Measurements from ENCODE around the gene MRC2.
A peak's percentile ranks its signal among the peaks of the same experiment; 100 is the strongest.
"Not testable (repeated sequence)": the region's sequence is repeated elsewhere in the genome, so short reads cannot be mapped to it uniquely, and the experiment has no call there.

The MRC2 gene

GRCh38 chr17:62627219-62627903 lies at the start of gene MRC2:
Gene MRC2 (plus strand): TSS chr17:62627670. CDS start chr17:62627803, 133 bp downstream.
- no peaks in the 10 kb centered on the region for H3K9me3 Mint-ChIP-seq
- H3K4me1 Mint-ChIP-seq = peaks cover 10% of the 10 kb centered on the region
- no peak for DNase-seq (ENCODE audit: low spot score in 2 of 2)
- peak within 1 kb of the TSS; percentile 75 for H3K4me3 Mint-ChIP-seq
- H3K36me3 Mint-ChIP-seq (ENCODE audit: insufficient read depth) = peaks cover 6% of the 10 kb centered on the region
- H3K27me3 Mint-ChIP-seq = peaks cover 55% of the 10 kb centered on the region
- no peak within 1 kb of the TSS for H3K27ac Mint-ChIP-seq (ENCODE audit: low read depth)
- ATAC-seq (replicated peaks; ENCODE audit: extremely low read depth, poor library complexity, severe bottlenecking) = peak; percentile 24

DNA sequence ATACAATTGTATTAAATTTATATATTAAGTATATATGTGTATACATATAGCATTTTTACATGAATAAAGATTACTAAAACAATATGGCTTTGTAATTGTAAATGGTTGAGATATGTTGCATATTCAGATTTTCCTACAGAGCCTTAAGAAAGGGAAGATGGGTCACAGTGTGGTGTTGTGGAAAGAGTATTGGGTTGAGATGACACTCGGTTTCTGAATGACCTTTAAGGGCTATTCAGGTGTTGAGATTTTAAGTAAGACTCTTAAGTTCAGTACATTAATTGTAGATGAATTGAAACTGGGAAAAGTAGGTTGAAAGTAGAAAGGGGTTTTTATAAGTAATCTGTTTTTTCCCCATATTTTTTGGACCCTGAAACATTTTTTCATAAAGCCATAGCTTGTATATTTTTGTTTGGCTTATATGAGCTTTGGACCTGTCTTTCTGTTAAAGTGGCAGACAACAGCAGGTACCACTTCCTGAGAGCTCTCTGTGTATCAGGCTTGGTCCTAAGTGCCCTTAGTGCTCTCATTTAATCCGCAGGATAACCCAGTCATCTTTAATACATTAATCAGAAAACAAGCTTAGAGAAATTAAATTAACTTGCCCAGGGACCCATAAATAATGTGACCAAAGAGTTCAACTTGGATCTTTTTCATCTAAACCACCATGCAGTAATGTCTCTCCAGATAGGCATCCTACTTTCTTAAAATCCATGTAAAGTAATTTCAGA lies 48.5 kb upstream of the MRC2 start:
- H3K4me3 Mint-ChIP-seq = no peak overlapping the region
- H3K4me1 Mint-ChIP-seq = no peaks in the 10 kb centered on the region
- H3K9me3 Mint-ChIP-seq = no peaks in the 10 kb centered on the region
- ATAC-seq (replicated peaks; ENCODE audit: extremely low read depth, poor library complexity, severe bottlenecking) (no peak), DNase-seq (ENCODE audit: low spot score in 2 of 2) (no peak)
- peak overlapping the region; percentile 12 for H3K27ac Mint-ChIP-seq (ENCODE audit: low read depth)
- H3K27me3 Mint-ChIP-seq = no peaks in the 10 kb centered on the region
- H3K36me3 Mint-ChIP-seq (ENCODE audit: insufficient read depth) = peaks cover 45% of the 10 kb centered on the region

GRCh38 chr17:62580947-62581346 lies 46.5 kb upstream of the MRC2 start:
- no peak overlapping the region for H3K27ac Mint-ChIP-seq (ENCODE audit: low read depth)
- DNase-seq (ENCODE audit: low spot score in 2 of 2) (no peak), ATAC-seq (replicated peaks; ENCODE audit: extremely low read depth, poor library complexity, severe bottlenecking) (no peak)
- H3K4me3 Mint-ChIP-seq = no peak overlapping the region
- H3K27me3 Mint-ChIP-seq = no peaks in the 10 kb centered on the region
- H3K9me3 Mint-ChIP-seq = no peaks in the 10 kb centered on the region
- peaks cover 32% of the 10 kb centered on the region for H3K36me3 Mint-ChIP-seq (ENCODE audit: insufficient read depth)
- H3K4me1 Mint-ChIP-seq = no peaks in the 10 kb centered on the region

DNA sequence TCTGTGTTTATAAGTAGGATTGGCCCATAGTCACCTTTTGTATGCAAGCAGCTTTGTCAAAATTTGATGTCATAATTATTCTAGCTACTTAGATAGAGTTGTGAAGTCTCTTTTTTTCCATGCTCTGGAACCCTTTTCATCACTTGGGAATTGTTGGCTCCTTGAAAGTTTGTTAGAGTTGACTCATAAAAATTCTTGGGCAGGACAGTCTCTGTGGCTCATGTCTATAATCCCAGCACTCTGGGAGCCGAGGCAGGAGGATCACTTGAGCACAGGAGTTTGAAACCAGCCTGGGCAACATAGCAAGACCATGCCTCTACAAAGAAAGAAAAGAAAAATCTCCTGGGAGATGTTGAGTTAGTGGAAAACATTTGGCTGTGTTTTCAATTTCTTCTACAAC lies 45.7 kb upstream of the MRC2 start:
- Mint-ChIP-seq H3K4me3 (no peak overlapping the region), H3K27me3 (no peaks in the 10 kb centered on the region), H3K36me3 (ENCODE audit: insufficient read depth) (peaks cover 35% of the 10 kb centered on the region), H3K9me3 (no peaks in the 10 kb centered on the region), H3K4me1 (no peaks in the 10 kb centered on the region), H3K27ac (ENCODE audit: low read depth) (no peak overlapping the region)
- ATAC-seq (replicated peaks; ENCODE audit: extremely low read depth, poor library complexity, severe bottlenecking) = no peak
- DNase-seq (ENCODE audit: low spot score in 2 of 2) = no peak

DNA sequence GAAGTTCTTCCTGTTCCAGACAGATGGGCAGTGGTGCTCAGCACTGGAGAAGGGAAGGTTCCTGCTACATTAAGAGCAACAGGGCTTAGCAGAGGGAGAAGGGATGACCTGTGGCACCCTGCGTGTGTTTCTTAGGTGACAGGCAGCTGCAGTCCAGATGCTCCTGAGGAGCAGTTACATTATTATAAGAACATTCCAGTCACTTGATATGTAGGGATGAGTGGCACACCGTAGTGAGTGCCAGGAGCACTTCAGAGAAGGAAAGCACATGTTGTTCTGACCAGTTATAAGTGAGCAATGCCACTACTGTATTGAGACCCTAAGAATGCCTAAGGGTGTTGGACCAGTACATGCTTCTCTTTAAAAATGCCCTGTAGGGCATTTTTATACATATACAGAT lies 39.9 kb upstream of the MRC2 start:
- no peak for ATAC-seq (replicated peaks; ENCODE audit: extremely low read depth, poor library complexity, severe bottlenecking)
- H3K4me3 Mint-ChIP-seq = peak overlapping the region; percentile 20
- no peaks in the 10 kb centered on the region for H3K27me3 Mint-ChIP-seq
- no peak for DNase-seq (ENCODE audit: low spot score in 2 of 2)
- peaks cover 48% of the 10 kb centered on the region for H3K36me3 Mint-ChIP-seq (ENCODE audit: insufficient read depth)
- no peaks in the 10 kb centered on the region for H3K9me3 Mint-ChIP-seq
- H3K27ac Mint-ChIP-seq (ENCODE audit: low read depth) = no peak overlapping the region
- H3K4me1 Mint-ChIP-seq = no peaks in the 10 kb centered on the region

DNA sequence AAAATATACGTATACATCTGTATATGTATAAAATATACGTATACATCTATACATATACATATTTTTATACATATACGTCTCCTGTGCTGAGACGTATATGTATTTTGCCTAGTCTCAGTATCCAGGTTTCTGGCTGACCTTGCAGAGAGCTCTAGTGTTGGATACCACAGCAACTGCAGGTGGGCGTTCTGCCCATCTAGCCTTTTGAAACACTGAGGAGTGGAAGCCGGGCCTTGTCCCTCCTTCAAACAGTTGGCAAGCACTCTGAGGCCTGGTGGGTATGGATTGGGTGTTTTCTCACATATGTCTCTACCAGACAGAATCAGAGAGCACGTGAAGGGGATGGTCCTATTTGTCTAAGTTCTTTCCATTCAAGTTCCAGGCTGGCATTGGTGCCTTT lies 39.4 kb upstream of the MRC2 start:
- Mint-ChIP-seq H3K36me3 (ENCODE audit: insufficient read depth) (peaks cover 45% of the 10 kb centered on the region), H3K4me3 (no peak overlapping the region)

GRCh38 chr17:62591333-62591732 lies 36.1 kb upstream of the MRC2 start:
- no peaks in the 10 kb centered on the region for H3K4me1 Mint-ChIP-seq
- H3K27me3 Mint-ChIP-seq = no peaks in the 10 kb centered on the region
- no peak overlapping the region for H3K4me3 Mint-ChIP-seq
- DNase-seq (ENCODE audit: low spot score in 2 of 2) = no peak
- ATAC-seq (replicated peaks; ENCODE audit: extremely low read depth, poor library complexity, severe bottlenecking) = no peak
- H3K36me3 Mint-ChIP-seq (ENCODE audit: insufficient read depth) = peaks cover 38% of the 10 kb centered on the region
- no peaks in the 10 kb centered on the region for H3K9me3 Mint-ChIP-seq
- H3K27ac Mint-ChIP-seq (ENCODE audit: low read depth) = no peak overlapping the region

More for the DNA sequence above, 39.4 kb upstream of the MRC2 start:
- Mint-ChIP-seq H3K27ac (ENCODE audit: low read depth) (no peak overlapping the region), H3K9me3 (no peaks in the 10 kb centered on the region), H3K4me1 (no peaks in the 10 kb centered on the region), H3K27me3 (no peaks in the 10 kb centered on the region)
- DNase-seq (ENCODE audit: low spot score in 2 of 2) (no peak), ATAC-seq (replicated peaks; ENCODE audit: extremely low read depth, poor library complexity, severe bottlenecking) (no peak)

DNA sequence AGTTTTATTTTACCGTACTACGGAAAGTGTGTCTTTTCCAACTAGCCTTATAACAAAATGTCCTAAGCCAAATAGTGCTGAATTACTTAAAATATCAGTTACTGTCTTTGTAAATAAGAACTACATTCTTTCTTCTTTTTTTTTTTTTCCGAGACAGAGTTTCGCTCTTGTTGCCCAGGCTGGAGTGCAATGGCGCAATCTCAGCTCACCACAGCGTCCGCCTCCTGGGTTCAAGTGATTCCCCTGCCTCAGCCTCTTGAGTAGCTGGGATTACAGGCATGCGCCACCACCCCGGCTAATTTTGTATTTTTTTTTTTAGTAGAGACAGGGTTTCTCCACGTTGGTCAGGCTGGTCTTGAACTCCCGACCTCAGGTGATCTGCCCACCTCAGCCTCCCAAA lies 35.6 kb upstream of the MRC2 start:
- not testable (repeated sequence) for H3K4me1 Mint-ChIP-seq; H3K9me3 Mint-ChIP-seq; H3K27me3 Mint-ChIP-seq; ATAC-seq (replicated peaks; ENCODE audit: extremely low read depth, poor library complexity, severe bottlenecking); DNase-seq (ENCODE audit: low spot score in 2 of 2); H3K4me3 Mint-ChIP-seq; H3K27ac Mint-ChIP-seq (ENCODE audit: low read depth)
- H3K36me3 Mint-ChIP-seq (ENCODE audit: insufficient read depth) = peaks cover 33% of the 10 kb centered on the region

DNA sequence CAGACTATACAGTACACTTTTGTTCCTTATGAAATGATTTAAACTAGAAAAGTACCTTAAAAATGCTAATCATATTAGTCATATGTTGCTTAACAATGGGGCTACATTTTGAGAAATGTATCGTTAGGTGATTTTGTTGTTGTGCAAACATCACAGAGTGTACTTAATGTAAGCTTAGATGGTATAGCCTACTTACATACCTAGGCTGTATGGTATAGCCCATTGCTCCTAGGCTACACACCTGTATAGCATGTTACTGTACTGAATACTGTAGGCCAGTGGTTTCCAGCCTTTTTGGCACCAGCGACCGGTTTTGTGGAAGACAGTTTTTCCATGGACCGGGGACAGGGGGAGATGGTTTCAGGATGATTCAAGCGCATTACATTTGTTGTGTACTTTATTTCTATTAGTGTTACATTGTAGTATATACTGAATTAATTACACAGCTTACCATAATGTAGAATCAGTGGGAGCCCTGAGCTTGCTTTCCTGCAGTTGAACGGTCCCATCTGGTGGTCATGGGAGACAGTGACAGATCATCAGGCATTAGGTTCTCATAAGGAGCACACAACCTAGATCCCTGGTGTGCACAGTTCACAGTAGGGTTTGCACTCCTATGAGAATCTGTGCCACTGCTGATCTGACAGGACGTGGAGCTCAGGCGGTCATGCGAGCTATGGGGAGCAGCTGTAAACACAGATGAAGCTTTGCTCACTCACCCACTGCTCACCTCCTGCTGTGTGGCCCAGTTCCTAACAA lies 35.0 kb upstream of the MRC2 start:
- no peak overlapping the region for H3K4me3 Mint-ChIP-seq
- H3K27me3 Mint-ChIP-seq = no peaks in the 10 kb centered on the region
- no peaks in the 10 kb centered on the region for H3K4me1 Mint-ChIP-seq
- no peak for ATAC-seq (replicated peaks; ENCODE audit: extremely low read depth, poor library complexity, severe bottlenecking)
- H3K9me3 Mint-ChIP-seq = no peaks in the 10 kb centered on the region
- no peak overlapping the region for H3K27ac Mint-ChIP-seq (ENCODE audit: low read depth)
- no peak for DNase-seq (ENCODE audit: low spot score in 2 of 2)
- peaks cover 32% of the 10 kb centered on the region for H3K36me3 Mint-ChIP-seq (ENCODE audit: insufficient read depth)

- Mint-ChIP-seq H3K9me3 (no peaks in the 10 kb centered on the region), H3K4me1 (peaks cover 5% of the 10 kb centered on the region), H3K27me3 (no peaks in the 10 kb centered on the region), H3K36me3 (ENCODE audit: insufficient read depth) (peaks cover 28% of the 10 kb centered on the region), H3K4me3 (no peak overlapping the region), H3K27ac (ENCODE audit: low read depth) (no peak overlapping the region)
- no peak for DNase-seq (ENCODE audit: low spot score in 2 of 2)
- no peak for ATAC-seq (replicated peaks; ENCODE audit: extremely low read depth, poor library complexity, severe bottlenecking)
Measured at GRCh38 chr17:62595484-62595883, 32.0 kb upstream of the MRC2 start.

DNA sequence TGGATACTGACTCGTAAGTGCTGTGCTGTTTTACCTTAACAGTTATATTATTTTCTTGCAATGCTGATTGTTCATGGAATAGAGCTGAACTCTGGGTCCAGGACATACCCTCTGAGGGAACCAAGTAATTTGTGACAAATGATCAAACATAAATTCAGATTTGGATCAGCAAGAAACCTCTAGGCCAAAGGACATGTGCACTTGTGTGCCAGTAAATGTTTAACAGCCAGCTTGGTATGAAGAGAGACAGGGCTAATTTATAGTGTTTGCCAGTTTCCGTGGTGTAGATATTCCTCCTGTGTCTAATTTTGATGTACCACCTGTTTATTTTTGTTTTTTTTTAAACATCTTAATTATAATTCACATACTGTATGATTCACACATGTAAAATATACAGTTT lies 30.8 kb upstream of the MRC2 start:
- H3K27ac Mint-ChIP-seq (ENCODE audit: low read depth) = no peak overlapping the region
- peaks cover 30% of the 10 kb centered on the region for H3K36me3 Mint-ChIP-seq (ENCODE audit: insufficient read depth)
- no peaks in the 10 kb centered on the region for H3K9me3 Mint-ChIP-seq
- no peak overlapping the region for H3K4me3 Mint-ChIP-seq
- no peak for ATAC-seq (replicated peaks; ENCODE audit: extremely low read depth, poor library complexity, severe bottlenecking)
- H3K4me1 Mint-ChIP-seq = peaks cover 5% of the 10 kb centered on the region
- DNase-seq (ENCODE audit: low spot score in 2 of 2) = no peak
- no peaks in the 10 kb centered on the region for H3K27me3 Mint-ChIP-seq

- DNase-seq (ENCODE audit: low spot score in 2 of 2) (no peak), ATAC-seq (replicated peaks; ENCODE audit: extremely low read depth, poor library complexity, severe bottlenecking) (no peak)
- H3K4me1 Mint-ChIP-seq = peaks cover 5% of the 10 kb centered on the region
- peaks cover 35% of the 10 kb centered on the region for H3K36me3 Mint-ChIP-seq (ENCODE audit: insufficient read depth)
- H3K4me3 Mint-ChIP-seq = no peak overlapping the region
- H3K9me3 Mint-ChIP-seq = no peaks in the 10 kb centered on the region
- no peak overlapping the region for H3K27ac Mint-ChIP-seq (ENCODE audit: low read depth)
- no peaks in the 10 kb centered on the region for H3K27me3 Mint-ChIP-seq
Measured at GRCh38 chr17:62597150-62597549, 30.3 kb upstream of the MRC2 start.

- Mint-ChIP-seq H3K4me3 (no peak overlapping the region), H3K4me1 (peaks cover 5% of the 10 kb centered on the region), H3K9me3 (no peaks in the 10 kb centered on the region), H3K27ac (ENCODE audit: low read depth) (no peak overlapping the region), H3K36me3 (ENCODE audit: insufficient read depth) (peaks cover 41% of the 10 kb centered on the region), H3K27me3 (no peaks in the 10 kb centered on the region)
- ATAC-seq (replicated peaks; ENCODE audit: extremely low read depth, poor library complexity, severe bottlenecking) (no peak), DNase-seq (ENCODE audit: low spot score in 2 of 2) (no peak)
Measured at GRCh38 chr17:62597920-62598319, 29.6 kb upstream of the MRC2 start.

Data from central memory CD8-positive, alpha-beta T cell (primary cell).